Embryonic facial prominence (tissue), 1 donor: ENCODE data around the gene RABL6.

Source experiments
- DNase-seq: peaks from one replicate; pipeline ENCODE4 v3.0.0-alpha.2; 2016; ENCODE audit errors: extremely low spot score

Gene RABL6

DNA sequence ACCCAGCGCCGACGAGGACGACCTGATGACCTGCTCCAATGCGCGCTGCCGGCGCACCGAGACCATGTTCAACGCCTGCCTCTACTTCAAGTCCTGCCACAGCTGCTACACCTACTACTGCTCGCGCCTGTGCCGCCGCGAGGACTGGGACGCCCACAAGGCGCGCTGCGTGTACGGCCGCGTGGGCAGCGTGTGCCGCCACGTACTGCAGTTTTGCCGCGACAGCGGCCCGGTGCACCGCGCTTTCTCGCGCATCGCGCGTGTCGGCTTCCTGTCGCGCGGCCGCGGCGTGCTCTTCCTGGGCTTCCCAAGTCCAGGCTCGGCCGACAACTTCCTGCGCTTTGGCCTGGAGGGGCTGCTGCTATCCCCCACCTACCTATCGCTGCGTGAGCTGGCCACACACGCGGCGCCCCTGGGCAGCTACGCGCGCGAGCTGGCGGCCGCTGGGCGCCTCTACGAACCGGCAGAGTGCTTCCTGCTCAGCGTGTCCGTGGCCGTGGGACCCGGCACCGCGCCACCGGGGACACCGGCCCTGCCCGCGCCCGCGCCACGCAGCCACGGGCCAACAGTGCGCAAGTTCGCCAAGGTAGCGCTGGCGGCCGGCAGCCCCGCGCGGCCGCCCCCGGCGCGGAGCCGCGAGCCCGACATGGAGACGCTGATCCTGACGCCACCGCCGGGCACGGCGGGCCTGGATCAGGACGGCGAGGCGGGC, 38.8 kb downstream of the RABL6 start:
- DNase-seq: no peak

DNA sequence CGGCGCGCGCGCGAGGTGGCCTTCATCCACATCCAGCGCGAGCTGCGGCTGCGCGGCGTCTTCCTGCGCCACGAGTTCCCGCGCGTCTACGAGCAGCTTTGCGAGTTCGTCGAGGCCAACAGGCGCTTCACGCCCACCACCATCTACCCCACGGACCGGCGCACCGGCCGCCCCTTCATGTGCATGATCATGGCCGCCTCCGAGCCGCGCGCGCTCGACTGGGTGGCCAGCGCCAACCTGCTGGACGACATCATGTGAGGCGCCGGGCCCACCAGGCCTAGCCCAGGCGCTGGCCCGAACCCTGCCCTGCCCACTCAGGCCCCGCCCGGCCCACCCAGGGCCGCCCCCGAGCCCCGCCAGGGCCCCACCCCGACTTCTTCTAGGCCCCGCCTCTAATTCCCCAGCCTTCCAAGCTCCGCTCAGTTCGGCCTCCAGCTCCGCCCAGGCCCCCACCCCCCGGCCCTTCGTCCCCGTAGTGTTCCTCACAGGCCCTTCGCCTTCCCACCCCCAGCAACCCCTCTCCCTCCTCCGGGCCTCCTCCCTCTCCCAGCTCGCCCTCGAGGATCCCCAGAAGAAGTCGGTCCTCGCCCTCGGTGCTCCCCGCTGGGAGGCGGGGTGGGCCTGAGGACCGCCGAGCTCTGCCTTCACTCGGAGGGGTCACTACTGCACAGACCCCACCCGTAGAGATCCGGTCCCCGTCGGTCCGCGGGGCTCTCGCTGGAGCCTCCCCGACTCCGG, 39.5 kb downstream of the RABL6 start:
- DNase-seq: no peak

DNA sequence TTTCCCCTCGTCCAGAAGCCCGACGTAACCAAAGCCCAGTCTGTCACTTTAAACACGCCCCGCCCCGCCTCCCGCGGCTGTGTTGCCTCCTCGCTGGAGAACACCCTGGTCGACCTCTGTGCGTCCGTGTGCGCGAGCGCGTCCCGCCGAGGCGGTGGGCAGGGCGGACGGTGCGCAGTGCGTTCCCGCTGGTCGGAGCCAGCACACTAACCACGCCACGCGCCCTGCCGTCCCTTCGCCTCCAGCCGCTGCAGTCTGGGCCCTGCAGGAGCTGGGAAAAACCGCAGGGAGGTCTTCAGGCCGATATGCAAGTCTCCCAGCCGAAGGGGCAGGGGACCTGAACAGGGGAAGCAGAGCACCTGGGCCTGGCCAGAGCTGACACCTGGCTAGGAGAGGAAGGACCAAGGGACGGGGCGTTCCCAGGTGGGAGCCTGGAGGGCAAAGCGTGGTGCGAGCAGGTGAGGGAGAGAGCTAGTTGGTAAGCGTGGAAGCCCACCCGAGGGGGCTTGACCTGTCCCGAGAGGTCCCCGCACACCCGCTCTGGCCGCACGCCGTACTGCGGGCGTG, 40.2 kb downstream of the RABL6 start:
- no peak for DNase-seq

DNA sequence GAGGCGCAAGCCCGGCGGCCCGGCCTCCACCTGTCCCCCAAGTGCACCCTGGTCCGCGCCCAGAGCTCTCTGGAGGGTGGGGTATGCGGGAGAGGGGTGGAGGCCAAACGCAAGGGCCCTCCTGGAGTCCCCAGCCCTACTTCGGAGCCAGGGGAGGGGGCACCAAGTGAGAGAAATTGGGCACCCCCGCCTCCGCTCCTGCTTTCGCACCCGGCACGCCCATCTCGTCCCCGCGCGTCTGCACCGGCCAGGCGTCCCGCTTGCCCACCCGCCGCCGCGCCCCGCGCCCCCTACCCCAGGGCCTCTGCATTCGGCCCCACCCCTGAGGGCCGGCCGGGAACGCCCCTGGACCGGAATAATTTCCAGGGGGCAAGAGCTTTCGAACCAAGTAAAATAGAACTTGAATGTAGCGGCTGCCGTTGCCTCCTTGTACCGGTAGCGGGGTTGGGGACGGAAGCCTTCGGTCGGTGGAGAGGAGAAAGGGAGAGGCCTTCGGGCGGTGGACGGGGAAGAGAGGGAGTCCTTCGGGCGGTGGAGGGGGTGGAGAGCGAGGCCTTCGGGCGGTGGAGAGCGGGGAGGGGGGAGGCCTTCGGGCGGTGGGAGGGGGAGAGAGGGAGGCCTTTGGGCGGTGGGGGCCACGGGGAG, 40.8 kb downstream of the RABL6 start:
- DNase-seq: peak; percentile 52

DNA sequence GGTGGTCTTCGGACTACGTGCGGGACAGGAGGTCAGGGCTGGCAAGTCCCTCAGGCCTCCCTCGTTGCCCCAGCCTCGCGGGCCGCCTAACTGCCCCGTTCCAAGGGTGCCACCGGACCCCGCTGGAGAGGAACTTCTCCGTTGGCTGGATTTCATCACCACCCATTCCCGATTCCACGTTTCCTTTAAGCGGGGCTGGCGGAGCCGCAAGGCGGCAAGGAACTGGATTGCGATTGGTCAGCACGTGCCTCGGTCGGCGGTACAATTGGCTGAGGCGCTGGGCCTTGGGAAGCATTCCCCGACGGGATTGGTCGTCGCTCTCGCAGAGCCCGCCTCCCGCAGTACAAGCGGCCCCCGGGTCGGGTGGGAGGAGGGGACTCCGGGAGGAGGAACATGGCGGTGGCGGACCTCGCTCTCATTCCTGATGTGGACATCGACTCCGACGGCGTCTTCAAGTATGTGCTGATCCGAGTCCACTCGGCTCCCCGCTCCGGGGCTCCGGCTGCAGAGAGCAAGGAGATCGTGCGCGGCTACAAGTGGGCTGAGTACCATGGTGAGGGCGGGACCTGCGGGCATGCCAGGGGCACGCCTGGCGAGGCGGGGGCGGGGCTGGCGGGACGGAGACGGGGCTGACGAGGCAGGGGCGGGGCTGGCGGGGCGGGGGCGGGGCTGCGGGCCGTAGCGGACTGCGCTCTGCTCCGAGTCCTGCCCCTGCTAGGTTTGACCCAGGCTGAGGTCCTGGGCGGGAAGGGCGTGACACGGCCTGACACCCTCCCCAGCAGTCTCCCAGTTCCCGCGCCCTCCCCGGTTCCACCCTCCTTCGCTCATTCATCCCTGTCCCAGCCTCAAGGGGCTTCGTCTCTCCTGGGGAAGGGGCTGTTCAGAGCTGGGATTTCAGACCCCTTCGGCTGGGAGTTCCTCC, 41.6 kb downstream of the RABL6 start, which contains the start of gene PHPT1:
TSS of gene PHPT1 (plus strand) at position 372 of the 922 bp plus-strand sequence. CDS start at position 394, 22 bp downstream.
- peak; percentile 99 for DNase-seq

DNA sequence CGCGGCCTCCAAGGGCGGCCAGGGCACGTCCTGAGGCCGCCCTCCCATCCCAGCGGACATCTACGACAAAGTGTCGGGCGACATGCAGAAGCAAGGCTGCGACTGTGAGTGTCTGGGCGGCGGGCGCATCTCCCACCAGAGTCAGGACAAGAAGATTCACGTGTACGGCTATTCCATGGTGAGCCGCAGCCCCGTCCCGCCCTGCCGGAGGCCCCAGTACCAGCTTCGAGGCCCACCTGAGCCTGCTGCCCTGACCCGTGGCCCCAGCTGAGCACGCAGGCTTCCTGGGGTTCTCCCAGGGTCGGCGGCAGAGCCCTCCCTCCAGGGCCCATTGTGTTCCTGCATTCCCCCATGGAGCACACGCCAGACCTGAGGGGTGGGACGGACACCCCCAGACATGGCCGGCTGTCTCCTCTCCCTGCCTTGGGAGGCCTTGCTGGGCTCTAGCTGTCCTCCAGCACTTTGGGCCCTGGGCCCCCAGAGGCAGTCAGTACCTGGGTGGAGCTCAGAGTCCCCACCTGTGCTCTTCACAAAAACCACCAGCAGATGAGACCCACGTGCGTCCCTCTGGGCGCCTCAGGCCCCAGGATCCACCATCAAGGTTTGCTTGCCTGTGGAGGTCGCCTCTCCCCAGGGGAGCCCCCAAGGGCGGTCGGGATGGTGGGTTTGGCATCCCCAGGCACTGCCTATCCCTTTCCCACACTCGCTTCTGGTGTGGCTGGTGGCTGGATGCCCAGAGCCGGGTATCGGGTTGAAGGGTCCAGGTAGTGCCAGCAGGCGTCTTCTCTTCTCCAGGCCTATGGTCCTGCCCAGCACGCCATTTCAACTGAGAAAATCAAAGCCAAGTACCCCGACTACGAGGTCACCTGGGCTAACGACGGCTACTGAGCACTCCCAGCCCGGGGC, 42.5 kb downstream of the RABL6 start:
- no peak for DNase-seq

DNA sequence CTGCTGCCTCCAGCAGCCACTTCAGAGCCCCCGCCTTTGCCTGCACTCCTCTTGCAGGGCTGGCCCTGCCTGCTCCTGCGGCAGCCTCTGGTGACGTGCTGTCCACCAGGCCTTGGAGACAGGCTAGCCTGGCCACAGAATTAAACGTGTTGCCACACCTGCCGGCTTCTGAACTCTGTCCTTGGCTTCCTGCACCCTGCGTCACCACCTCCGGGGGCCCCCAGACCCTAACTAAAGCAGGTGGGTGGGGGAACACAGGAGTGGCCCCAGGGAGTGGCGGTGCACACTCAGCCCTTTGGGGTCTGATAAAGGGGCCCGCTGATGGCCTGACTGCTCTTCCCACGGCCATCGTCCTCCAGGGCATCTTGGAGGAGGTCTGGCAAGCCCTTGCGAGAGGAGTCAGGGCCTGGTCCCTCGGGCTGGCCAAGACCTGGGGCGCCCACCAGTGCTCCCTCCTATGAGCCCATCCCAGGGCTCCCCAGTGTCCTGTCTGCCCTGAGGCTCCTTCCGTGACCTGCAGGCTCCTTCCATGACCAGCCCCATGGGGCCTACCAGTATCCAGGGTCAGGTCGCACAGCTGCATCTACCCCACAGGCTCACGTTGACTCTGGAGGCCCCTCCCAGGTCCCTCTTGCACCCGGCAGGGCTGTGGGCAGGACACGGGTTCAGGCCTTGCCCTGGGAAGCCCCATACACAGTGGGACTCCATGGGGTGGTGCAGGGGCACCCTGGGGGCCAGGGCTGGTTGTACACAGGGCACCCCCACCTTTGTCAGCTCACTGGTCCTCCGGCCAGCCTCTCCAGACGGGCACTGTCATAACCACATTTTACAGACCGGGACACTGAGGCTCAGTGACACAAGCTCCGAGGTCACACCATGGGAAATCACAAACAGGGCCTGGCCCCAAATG, 43.4 kb downstream of the RABL6 start:
- no peak for DNase-seq

DNA sequence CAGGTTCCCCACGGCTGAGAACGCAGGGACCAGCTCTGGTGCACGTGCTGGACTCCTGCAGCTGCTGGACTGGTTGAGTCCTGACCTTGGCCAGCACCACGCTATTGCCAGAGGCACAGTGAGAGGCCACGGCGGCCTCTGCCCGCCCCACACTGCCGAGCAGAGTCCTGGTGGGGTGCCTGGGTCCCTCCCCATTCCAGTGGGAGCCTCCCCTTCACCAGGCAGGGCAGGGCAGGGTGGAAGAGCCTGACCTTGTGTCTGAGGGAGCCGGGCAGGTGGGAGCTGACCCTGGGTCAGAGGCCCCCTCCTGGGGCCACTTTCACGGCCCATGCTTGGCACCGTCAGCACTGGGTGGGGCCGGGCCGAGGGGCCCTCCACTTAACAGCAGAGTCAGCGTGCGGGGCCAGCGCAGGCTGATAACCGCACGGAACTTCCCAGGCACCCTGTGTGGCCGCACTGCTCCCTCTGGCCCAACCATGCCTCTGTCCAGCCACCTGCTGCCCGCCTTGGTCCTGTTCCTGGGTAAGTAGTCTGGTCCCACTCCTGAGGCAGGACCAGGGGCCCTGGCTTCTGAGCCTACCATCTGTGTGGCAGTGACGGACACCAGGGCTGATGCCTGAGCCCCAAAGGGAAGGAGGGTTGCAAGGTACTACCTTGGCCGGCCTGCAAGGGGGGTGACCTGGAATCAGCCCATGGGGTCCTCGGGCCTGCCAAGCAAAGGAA, 44.4 kb downstream of the RABL6 start, which contains the start of gene MAMDC4:
TSS of gene MAMDC4 (plus strand) at position 406 of the 723 bp plus-strand sequence. CDS start at position 477, 71 bp downstream.
- no peak for DNase-seq

DNA sequence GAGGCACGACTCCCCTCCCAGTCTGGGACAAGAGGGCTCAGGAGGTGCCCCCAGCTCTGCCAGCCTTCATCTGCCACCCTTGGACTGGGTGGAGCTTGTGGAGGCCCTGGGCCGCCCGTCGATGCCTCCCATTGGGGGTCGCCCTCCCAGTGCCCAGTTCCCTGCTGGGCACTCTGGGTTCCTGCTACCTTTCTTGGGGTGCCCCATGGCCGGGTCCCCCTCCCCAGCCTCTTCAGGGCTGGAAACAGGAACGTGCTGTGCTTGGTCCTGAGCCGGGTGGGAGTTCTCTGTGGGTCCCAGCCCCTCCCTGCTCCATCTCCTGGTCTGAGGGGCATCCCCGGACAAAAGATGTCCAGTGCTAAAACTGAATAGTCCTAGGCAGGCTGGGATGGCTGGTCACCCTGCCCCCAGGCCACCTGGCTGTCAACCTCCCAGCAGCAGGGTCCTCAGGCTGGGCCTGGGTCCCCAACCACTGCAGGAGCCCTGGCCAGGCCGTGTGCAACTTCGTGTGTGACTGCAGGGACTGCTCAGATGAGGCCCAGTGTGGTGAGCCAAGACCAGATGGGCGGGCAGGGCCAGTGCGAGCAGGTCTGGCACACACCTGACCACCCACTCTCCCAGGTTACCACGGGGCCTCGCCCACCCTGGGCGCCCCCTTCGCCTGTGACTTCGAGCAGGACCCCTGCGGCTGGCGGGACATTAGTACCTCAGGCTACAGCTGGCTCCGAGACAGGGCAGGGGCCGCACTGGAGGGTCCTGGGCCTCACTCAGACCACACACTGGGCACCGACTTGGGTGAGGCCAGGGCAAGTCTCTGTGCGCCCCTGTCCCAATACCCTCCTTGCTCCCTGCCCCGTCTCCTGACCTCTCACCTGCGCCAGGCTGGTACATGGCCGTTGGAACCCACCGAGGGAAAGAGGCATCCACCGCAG, 45.2 kb downstream of the RABL6 start:
- DNase-seq: no peak

DNA sequence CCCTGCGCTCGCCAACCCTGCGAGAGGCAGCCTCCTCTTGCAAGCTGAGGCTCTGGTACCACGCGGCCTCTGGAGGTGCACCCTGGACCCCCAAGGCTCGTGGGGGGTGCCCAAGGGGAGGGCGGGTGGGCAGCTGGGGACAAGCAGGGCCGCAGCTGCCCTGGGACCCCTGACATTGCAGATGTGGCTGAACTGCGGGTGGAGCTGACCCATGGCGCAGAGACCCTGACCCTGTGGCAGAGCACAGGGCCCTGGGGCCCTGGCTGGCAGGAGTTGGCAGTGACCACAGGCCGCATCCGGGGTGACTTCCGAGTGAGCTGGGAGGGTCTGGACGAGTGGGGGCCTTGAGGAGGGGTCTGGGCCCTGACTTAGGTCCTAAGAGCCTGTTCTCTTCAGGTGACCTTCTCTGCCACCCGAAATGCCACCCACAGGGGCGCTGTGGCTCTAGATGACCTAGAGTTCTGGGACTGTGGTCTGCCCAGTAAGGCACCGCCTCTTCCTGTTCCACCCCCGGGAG, 45.9 kb downstream of the RABL6 start:
- DNase-seq: no peak

DNA sequence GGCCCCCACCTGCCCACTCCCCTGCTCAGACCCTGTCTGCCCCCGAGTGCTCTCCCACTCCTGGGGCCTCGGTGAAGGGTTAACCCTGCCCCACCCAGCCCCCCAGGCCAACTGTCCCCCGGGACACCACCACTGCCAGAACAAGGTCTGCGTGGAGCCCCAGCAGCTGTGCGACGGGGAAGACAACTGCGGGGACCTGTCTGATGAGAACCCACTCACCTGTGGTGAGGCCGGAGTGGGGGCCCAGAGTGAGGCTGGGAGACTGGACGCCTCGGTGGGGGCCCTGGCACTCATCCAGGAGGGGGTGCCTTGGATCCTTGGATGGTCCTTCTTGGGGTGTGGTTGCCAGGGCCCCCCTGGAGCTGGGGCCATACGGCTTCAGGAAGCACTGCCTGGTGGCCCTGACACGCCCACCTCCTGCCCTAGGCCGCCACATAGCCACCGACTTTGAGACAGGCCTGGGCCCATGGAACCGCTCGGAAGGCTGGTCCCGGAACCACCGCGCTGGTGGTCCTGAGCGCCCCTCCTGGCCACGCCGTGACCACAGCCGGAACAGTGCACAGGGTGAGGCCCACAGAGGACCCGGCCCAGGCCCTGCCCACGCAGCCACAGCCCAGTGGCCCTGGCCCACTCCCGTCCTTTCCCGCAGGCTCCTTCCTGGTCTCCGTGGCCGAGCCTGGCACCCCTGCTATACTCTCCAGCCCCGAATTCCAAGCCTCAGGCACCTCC, 46.5 kb downstream of the RABL6 start:
- no peak for DNase-seq

DNA sequence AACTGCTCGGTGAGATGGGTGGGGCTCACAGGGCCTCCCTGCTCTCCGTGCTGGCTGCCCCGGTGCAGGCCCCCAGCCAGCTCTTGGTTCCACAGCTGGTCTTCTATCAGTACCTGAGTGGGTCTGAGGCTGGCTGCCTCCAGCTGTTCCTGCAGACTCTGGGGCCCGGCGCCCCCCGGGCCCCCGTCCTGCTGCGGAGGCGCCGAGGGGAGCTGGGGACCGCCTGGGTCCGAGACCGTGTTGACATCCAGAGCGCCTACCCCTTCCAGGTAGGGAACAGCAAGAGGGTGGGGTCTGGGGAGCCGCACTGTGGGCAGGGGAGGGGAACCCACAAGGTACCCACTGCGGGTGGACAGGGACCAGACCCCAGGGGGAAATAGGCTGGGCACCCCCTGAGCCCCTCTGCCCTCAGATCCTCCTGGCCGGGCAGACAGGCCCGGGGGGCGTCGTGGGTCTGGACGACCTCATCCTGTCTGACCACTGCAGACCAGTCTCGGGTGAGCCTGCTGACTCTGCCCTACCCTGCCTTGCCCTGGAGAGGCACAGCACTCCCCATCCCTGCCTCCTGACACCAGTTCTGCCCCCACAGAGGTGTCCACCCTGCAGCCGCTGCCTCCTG, 47.2 kb downstream of the RABL6 start:
- DNase-seq: no peak

DNA sequence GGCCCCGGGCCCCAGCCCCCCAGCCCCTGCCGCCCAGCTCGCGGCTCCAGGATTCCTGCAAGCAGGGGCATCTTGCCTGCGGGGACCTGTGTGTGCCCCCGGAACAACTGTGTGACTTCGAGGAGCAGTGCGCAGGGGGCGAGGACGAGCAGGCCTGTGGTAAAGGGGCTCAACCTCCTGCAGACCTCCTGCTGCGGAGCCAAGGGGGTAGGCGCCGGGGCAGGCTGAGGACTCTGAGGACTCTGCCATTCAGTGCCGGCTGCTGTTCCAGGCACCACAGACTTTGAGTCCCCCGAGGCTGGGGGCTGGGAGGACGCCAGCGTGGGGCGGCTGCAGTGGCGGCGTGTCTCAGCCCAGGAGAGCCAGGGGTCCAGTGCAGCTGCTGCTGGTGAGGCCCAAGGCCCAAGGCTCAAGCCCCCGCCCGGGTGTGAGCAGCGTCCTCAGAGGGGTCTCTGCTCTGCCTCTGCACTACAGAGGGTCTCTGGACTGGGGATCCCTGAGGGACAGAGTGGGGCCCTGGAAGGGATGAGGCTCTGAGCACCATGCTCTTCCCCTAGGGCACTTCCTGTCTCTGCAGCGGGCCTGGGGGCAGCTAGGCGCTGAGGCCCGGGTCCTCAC, 47.8 kb downstream of the RABL6 start:
- DNase-seq: no peak

DNA sequence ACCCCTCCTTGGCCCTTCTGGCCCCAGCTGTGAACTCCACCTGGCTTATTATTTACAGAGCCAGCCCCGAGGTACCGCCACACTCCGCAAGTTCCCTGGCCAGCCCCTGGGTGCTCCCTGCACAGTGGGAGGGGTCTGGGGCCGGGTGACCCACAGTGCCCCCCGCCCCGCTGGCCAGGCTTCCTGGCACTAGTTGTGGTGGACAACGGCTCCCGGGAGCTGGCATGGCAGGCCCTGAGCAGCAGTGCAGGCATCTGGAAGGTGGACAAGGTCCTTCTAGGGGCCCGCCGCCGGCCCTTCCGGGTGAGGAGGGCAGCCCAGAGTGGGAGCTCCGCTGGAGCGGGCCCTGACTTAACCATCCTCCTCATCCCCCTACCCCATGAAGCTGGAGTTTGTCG, 48.3 kb downstream of the RABL6 start:
- DNase-seq: no peak

DNA sequence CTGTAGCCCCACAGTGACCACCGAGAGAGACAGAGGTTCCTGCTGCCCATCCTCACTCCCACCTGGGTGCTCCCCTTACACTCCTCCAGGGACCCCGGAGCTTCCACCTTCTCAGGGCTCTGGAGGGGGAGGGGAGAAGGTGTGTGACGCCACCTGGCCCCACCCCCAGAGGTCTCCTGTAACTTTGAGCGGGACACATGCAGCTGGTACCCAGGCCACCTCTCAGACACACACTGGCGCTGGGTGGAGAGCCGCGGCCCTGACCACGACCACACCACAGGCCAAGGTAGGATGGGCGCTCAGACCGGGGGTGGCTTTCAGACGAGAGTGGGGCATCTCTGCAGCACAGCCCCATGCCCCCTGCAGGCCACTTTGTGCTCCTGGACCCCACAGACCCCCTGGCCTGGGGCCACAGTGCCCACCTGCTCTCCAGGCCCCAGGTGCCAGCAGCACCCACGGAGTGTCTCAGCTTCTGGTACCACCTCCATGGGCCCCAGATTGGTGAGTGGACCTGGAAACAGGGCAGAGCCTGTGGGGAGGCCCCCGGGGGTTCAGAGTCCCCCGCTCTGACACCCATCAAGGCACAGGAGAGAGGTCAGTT, 48.9 kb downstream of the RABL6 start:
- DNase-seq: no peak
